Duodenal mucosa (tissue), 2 donors: ENCODE results near the gene EEF1A2.

Experiments used
- H3K27ac ChIP-seq: one replicate; pipeline ENCODE4 v1.7.0; 2013; ENCODE audit warnings: low read depth, low read length
- H3K27me3 ChIP-seq, 2 donors: one replicate each; pipeline ENCODE4 v1.7.0; 2013; ENCODE audit warnings: low read length in 2 of 2, control low read depth in 1 of 2; ENCODE audit not compliant: insufficient read depth in 2 of 2, control insufficient read depth in 1 of 2
- H3K36me3 ChIP-seq, 2 donors: one replicate each; pipeline ENCODE4 v1.7.0; 2013; ENCODE audit warnings: low read length in 2 of 2, control low read depth in 1 of 2; ENCODE audit not compliant: insufficient read depth in 2 of 2, control insufficient read depth in 1 of 2
- H3K4me1 ChIP-seq, 2 donors: one replicate each; pipeline ENCODE4 v1.7.0; 2013; ENCODE audit warnings: low read length in 2 of 2, control low read depth in 1 of 2; ENCODE audit not compliant: insufficient read depth in 2 of 2, control insufficient read depth in 1 of 2
- H3K4me3 ChIP-seq, 2 donors: one replicate each; pipeline ENCODE4 v1.7.0; 2013; ENCODE audit warnings: low read length in 2 of 2, low read depth in 1 of 2
- H3K9ac ChIP-seq, 2 donors: one replicate each; pipeline ENCODE4 v1.7.0; 2013; ENCODE audit warnings: low read length in 2 of 2, low read depth in 1 of 2
- H3K9me3 ChIP-seq, 2 donors: one replicate each; pipeline ENCODE4 v1.7.0; 2013; ENCODE audit warnings: low read length in 2 of 2, control low read depth in 1 of 2; ENCODE audit not compliant: control insufficient read depth in 1 of 2

The EEF1A2 gene

DNA sequence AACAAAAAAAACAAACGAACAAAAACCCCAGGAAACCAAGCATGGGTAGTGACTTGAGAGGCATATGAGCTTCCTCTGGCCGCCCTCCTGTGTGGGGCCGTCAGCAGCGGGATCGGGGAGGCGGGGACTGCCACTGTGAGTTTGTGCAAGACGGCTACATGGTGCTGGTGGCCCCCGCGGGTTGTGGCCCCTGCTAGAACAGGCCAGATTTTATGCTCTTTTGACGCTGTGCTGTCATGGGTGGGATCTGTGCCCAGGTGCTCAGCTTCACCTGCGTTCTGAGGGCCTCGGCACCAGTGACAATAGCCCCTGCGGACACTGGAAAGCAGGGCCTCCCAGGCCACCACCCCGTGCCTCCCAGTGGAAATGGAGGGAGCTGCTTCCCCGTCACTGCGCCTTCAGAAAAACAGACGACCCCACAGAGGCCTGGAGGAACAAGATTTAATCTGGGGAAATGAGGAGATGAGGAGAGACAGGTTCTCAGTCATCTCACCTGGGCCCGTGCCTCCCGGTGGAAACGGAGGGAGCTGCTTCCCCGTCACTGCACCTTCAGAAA, 21.7 kb downstream of the EEF1A2 start:
- Histone ChIP-seq H3K27me3 (peaks cover 5 to 27% of the 10 kb centered on the region in 2 donors), H3K27ac (no peak overlapping the region), H3K4me3 (no peak overlapping the region), H3K36me3 (no peaks in the 10 kb centered on the region), H3K4me1 (no peaks in the 10 kb centered on the region), H3K9ac (no peak overlapping the region), H3K9me3 (no peaks in the 10 kb centered on the region)

DNA sequence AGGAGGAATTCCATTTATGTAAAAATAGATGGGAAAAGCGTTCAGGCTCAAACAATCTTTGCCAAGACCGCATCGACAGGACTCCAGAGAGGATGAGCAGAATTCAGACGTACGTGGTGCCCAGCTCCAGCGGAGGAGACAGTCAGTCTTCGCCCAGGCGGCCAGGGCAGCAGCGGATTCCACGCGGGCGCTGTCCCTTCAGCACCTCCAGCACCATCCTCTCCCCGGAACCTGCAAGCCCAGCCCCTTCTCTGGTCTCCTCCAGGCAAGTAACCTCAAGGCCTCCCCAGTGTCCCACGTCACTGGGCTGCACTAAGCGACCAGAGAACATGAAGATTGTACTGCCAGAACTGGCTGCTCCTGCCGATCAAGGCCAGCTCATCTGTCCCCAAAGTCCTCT, 23.7 kb downstream of the EEF1A2 start:
- Histone ChIP-seq H3K4me3 (no peak overlapping the region), H3K9ac (no peak overlapping the region), H3K9me3 (no peaks in the 10 kb centered on the region), H3K27me3 (peaks cover 16 to 39% of the 10 kb centered on the region in 2 donors), H3K36me3 (no peaks in the 10 kb centered on the region), H3K4me1 (no peaks in the 10 kb centered on the region), H3K27ac (no peak overlapping the region)

DNA sequence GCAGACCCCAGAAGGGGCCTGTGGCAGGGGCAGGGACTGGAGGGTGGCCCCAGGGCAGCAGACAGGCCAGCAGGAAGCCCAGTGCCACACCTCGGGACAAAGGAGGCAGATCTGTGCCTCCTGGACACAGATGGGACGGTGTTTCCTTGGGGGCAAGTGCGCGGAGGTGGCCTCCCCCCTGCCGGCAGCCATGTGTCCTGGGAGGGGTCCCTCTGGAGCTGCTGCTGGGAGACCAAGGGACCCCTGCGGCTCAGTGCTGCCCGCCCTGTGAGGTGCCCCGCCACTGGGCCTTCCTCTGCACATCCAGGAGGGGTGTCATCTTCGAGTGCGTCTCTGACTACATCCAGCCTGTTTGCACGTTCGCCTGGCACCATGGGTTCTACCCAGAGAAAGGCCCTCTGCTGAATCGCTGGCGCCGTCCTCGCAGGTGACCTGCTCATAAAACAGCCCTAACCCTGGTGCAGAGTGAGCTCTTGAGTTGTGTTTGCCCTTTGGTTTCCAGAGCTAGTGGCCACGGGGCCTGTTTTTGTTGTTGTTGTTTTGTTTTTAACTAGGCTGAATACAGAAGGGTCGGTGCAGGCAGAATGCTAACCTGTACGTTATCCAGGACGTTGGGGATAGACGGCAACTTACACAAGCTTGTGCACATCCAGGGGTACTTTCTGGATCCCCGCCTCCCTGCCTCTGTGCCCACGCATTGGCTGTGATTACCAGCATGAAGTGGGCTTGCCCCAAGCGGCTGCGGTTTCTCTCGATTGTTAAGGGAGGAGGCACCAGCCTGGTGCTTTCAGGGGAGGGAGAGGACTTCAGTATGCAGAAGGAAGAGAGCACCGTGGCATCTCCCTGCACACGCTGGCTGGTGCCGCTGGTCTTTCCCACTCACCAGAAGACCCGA, 25.1 kb downstream of the EEF1A2 start:
- Histone ChIP-seq H3K4me1 (no peaks in the 10 kb centered on the region), H3K27ac (no peak overlapping the region), H3K27me3 (peaks cover 17 to 42% of the 10 kb centered on the region in 2 donors), H3K36me3 (no peaks in the 10 kb centered on the region), H3K9ac (no peak overlapping the region), H3K4me3 (no peak overlapping the region), H3K9me3 (no peaks in the 10 kb centered on the region)

DNA sequence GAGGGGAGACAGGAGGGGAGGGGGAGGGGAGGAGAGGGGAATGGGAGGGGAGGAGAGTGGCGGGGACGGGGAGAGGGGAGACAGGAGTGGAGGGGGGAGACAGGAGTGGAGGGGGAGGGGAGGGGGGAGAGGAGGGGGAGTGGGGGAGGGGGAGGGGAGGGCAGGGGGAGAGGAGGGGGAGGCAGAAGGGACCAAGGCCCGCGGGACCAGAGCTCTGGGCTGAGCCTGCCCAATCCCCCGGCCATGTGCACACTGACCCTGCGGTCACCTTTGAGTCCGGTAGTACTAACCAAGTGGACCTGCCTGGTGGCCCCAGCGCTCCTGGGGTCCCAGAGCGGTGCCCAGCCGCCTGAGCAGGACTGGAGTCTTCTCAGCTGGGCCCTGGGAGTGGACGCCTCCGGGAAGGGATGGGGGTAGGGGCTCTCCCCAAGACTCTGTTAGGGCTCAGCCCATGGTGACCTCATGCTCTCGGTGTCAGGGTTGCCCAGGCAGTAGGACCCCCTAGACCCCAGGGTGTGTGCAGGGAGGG, 26.0 kb downstream of the EEF1A2 start:
- H3K27ac ChIP-seq = no peak overlapping the region
- H3K27me3 ChIP-seq = peaks cover 17 to 42% of the 10 kb centered on the region in 2 donors
- H3K4me1 ChIP-seq = no peaks in the 10 kb centered on the region
- no peaks in the 10 kb centered on the region for H3K9me3 ChIP-seq
- H3K9ac ChIP-seq = no peak overlapping the region
- no peaks in the 10 kb centered on the region for H3K36me3 ChIP-seq
- H3K4me3 ChIP-seq = no peak overlapping the region

DNA sequence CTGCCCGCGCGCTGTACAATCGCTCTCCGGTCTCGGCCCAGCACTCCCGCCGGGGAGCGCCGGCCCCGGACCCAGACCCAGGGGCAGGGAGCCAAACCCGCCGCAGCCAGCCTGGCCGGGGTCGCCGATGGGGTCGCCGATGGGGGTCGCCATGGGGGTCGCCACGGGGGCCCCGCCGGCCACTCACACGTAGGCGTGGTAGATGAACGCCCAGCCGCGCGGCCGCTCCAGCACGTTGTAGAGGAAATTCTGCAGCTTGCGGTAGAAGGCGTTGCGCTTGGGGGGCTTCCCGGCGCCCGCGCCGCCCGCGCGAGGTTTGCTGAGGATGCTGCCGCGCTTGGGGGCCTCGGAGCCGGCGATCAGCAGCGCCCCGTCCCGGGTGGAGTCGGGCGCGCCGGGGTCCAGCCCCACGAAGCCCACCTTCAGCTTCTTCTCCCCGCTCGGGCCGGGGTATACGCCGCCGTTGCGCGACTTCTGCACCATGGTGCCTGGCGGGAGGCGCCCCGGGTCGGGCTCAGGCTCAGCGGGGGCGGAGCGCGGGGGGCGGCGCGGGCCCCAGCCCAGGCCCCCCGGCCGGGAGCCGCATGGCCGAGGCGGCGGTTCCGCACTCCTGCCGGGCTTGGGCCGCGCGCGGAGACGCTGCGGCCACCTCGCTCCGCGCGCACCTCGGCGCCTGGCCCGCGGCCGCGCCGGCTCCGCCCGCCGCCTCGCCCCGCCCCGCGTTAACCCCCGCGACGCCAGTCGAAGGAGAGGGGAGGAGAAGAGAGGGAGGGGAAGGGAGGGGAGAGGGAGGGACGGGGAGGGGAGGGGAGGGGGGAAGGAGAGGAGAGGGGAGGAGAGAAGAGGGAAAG, 26.7 kb downstream of the EEF1A2 start, which contains the start of gene KCNQ2:
KCNQ2 (minus strand) TSS at position 675 of the 851 bp plus-strand sequence; CDS start at position 483, 192 bp downstream.
- Histone ChIP-seq H3K27me3 (peaks cover 21 to 41% of the 10 kb centered on the region in 2 donors), H3K9me3 (no peaks in the 10 kb centered on the region), H3K4me1 (no peaks in the 10 kb centered on the region), H3K36me3 (no peaks in the 10 kb centered on the region), H3K4me3 (no peak within 1 kb of the TSS), H3K9ac (no peak within 1 kb of the TSS), H3K27ac (no peak within 1 kb of the TSS)

DNA sequence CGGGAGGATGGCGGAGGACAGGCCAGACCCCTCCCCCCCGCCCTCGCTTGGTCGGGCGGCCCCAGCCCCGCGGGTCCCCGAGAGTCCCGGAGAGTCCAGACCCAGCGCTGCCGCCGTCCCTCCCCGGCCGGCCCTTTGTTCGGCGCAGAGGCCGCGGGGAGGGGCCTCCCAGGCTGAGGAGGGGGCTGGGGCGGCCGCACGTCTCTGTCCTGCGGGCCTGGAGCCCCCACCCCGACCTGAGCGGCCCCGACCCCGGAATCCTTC, 27.2 kb downstream of the EEF1A2 start:
- Histone ChIP-seq H3K9me3 (no peaks in the 10 kb centered on the region), H3K27me3 (peaks cover 21 to 38% of the 10 kb centered on the region in 2 donors), H3K4me3 (no peak overlapping the region)

DNA sequence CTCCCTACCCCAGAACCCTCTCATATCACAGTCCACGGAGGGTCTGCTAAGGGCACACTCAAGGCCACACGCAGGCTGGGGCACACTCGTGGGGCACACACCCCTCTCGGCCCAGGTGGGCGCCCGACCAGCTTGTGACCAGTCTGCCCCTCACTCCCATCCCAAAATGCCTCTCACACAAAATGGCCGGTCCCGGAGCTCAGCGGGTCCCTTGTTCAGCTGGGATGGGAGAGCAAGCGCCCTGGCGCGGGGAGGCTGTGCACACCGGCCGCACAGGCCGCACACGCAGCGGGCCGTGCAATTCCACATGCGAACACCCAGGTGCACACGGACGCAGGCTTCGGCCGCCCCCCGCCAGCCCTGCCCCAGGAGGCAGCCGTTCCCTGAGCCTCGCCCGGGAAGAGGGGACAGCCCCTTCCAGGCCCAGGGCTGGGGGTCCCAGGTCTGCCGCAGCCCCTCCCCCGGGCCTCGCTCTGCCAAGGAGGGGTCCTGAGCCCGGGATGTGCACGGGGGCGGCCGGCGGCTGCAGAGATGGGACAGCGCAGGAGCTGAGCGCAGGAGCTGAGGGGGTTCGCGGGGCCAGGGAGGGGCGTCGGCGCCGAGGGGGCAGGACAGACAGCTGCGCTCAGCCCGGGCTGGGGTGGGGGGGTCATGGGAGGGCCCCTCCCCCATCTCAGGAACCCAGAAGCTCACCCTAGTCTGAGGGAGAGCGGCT, 27.7 kb downstream of the EEF1A2 start:
- Histone ChIP-seq H3K36me3 (no peaks in the 10 kb centered on the region), H3K27me3 (peaks cover 21 to 38% of the 10 kb centered on the region in 2 donors), H3K4me1 (no peaks in the 10 kb centered on the region), H3K4me3 (no peak overlapping the region), H3K9ac (no peak overlapping the region), H3K9me3 (no peaks in the 10 kb centered on the region), H3K27ac (no peak overlapping the region)

More for the DNA sequence above, 27.2 kb downstream of the EEF1A2 start:
- H3K9ac ChIP-seq = no peak overlapping the region
- H3K36me3 ChIP-seq = no peaks in the 10 kb centered on the region
- H3K27ac ChIP-seq = no peak overlapping the region
- no peaks in the 10 kb centered on the region for H3K4me1 ChIP-seq

DNA sequence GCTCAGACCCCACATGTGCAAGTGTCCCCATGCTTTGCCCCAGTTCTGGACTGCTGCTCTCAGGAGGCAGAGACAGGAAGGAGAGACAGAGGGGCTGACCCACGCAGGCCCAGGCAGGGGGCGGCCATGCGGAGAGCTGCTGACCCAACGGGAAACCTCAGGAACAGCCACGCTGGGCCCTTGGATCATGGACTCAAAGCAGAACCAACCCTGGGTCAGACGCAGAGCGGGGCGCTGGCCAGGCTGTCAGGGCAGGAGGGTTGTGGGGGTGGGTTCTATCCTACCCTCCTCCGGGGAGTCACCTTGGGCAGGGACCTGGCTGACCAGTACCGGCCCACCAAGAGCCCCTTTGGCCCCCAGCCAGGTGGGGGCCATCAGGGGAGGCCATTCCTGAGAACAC, 28.5 kb downstream of the EEF1A2 start:
- no peak overlapping the region for H3K9ac ChIP-seq
- no peaks in the 10 kb centered on the region for H3K4me1 ChIP-seq
- peaks cover 21 to 38% of the 10 kb centered on the region in 2 donors for H3K27me3 ChIP-seq
- H3K27ac ChIP-seq = no peak overlapping the region
- no peaks in the 10 kb centered on the region for H3K9me3 ChIP-seq
- H3K4me3 ChIP-seq = no peak overlapping the region
- H3K36me3 ChIP-seq = no peaks in the 10 kb centered on the region

DNA sequence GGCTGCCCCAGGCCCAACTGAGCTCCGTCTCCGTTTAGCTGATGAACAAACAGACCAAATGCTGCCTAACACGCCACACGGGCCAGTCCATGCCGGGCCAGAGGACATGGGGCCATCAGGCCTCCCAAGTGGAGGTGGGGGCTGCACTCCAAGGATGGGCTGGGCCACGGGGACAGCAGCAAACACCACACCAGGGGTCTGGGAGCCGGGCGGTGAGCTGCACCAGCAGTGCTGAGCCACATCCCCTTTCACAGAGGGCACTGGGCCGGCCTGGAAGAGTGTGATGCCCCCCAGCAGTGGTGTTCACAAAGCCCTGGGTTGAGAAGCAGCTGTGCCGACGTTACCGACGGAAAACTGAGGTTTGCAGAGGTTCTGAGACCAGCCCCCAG, 29.2 kb downstream of the EEF1A2 start:
- H3K4me3 ChIP-seq = no peak overlapping the region
- H3K9ac ChIP-seq = no peak overlapping the region
- no peaks in the 10 kb centered on the region for H3K9me3 ChIP-seq
- peaks cover 21 to 32% of the 10 kb centered on the region in 2 donors for H3K27me3 ChIP-seq
- H3K36me3 ChIP-seq = no peaks in the 10 kb centered on the region
- no peaks in the 10 kb centered on the region for H3K4me1 ChIP-seq
- H3K27ac ChIP-seq = no peak overlapping the region
